Measurements from ENCODE around the gene LBH.

DNA sequence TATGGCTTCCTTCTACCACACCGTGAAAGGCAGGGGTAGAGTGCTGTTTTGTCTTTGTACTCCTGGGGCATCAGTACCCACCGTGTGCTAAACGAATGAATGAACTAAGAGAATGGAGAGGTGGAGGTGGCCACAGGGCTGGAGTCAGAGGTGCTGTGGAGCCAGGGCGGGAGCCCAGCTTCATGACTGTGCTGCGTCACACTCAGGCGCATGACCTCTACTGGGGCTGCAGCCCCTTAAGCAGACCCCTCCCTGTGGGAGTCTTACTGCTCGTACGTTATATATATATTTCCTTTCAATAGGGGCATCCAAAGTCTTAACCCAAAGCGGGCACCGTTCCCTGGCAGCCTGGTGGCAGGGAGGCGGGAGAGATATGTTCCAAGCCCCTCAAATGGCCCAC is 18.0 kb upstream of the LBH start:
- TF ChIP-seq, protein P1, sequence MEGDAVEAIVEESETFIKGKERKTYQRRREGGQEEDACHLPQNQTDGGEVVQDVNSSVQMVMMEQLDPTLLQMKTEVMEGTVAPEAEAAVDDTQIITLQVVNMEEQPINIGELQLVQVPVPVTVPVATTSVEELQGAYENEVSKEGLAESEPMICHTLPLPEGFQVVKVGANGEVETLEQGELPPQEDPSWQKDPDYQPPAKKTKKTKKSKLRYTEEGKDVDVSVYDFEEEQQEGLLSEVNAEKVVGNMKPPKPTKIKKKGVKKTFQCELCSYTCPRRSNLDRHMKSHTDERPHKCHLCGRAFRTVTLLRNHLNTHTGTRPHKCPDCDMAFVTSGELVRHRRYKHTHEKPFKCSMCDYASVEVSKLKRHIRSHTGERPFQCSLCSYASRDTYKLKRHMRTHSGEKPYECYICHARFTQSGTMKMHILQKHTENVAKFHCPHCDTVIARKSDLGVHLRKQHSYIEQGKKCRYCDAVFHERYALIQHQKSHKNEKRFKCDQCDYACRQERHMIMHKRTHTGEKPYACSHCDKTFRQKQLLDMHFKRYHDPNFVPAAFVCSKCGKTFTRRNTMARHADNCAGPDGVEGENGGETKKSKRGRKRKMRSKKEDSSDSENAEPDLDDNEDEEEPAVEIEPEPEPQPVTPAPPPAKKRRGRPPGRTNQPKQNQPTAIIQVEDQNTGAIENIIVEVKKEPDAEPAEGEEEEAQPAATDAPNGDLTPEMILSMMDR (conservative IDR thresholded peaks at IDR 0.05) = no peak
- no peak for TF ChIP-seq ZFX (IDR thresholded peaks at IDR 0.05)

All from C4-2B (cell line).